HepG2 (cell line): ENCODE measurements around the gene RNASE8. TPM values are rescaled to one million over a fixed set of nuclear protein-coding genes. Genes with fewer than 3 reads are reported as not detected.
A peak's percentile ranks its signal among the peaks of the same experiment; 100 is the strongest.

Experiments used
- AGO1 ChIP-seq: fragments of 200-400 bp; formaldehyde crosslinking; IDR thresholded peaks from 2 replicates; pipeline ENCODE4 v1.6.1; 2017; ENCODE audit warnings: mild to moderate bottlenecking, low read depth, low read length, moderate library complexity; ENCODE audit not compliant: poor library complexity, severe bottlenecking
- ATF1 ChIP-seq: IDR thresholded peaks from 2 replicates; pipeline ENCODE4 v1.6.1; 2016; ENCODE audit warnings: mild to moderate bottlenecking, control low read depth
- HDAC2 ChIP-seq: sonication (generic); formaldehyde crosslinking; IDR thresholded peaks from 2 replicates; pipeline ENCODE4 v1.4.0; 2020; ENCODE audit warnings: missing genetic modification reagents
- KLF15 ChIP-seq: sonication (generic); formaldehyde crosslinking; IDR thresholded peaks from 2 replicates; pipeline ENCODE4 v1.8.1; 2023; ENCODE audit warnings: borderline replicate concordance, mild to moderate bottlenecking, inconsistent platforms, missing genetic modification reagents, mixed read lengths
- KLF6 ChIP-seq: IDR thresholded peaks from 2 replicates; pipeline ENCODE4 v1.8.0; 2016; ENCODE audit warnings: missing biosample characterization, missing genetic modification reagents
- PREB ChIP-seq: sonication (generic); formaldehyde crosslinking; IDR thresholded peaks from 2 replicates; pipeline ENCODE4 v1.4.0; 2020; ENCODE audit warnings: missing genetic modification reagents
- RFX3 ChIP-seq: IDR thresholded peaks from 2 replicates; pipeline ENCODE4 v1.6.1; 2016; ENCODE audit warnings: missing biosample characterization, missing genetic modification reagents
- RFXANK ChIP-seq: IDR thresholded peaks from 2 replicates; pipeline ENCODE4 v1.6.1; 2016
- ZBTB25 ChIP-seq: IDR thresholded peaks from 2 replicates; pipeline ENCODE4 v1.6.1; 2018; ENCODE audit warnings: missing genetic modification reagents
- ZBTB42 ChIP-seq: sonication (generic); formaldehyde crosslinking; IDR thresholded peaks from 2 replicates; pipeline ENCODE4 v1.5.0; 2020; ENCODE audit warnings: mild to moderate bottlenecking, missing genetic modification reagents
- polyA plus RNA-seq, 8 experiments: library from polyadenylated mRNA; depleted of rRNA in 3 of 8; stranded (reverse) in 7 of 8; unstranded in 1 of 8; fragments of >200 nt; fragmentation: Illumina TruSeq in 4 of 8; extraction: Trizol in 4 of 8; gene quantifications; 2 replicates each; pipeline versions ENCODE4 v1.2.1 to v1.2.3, GENCODE V29; 2011 to 2016; ENCODE audit warnings: low read depth in 4 of 8, missing spikeins in 1 of 8, mixed read lengths in 1 of 8; ENCODE audit not compliant: insufficient read depth in 1 of 8
- total RNA-seq, 5 experiments: library from RNA; depleted of rRNA; stranded (reverse); fragments of >200 nt; fragmentation: Illumina TruSeq; extraction: Trizol; gene quantifications; 2 replicates each; pipeline ENCODE4 v1.2.3, GENCODE V29; 2016; ENCODE audit warnings: low read depth in 1 of 5
- TF ChIP-seq, protein P1 (sequence below): sonication (generic); formaldehyde crosslinking; IDR thresholded peaks from 2 replicates; pipeline ENCODE4 v1.5.0; 2020; ENCODE audit warnings: mild to moderate bottlenecking, missing genetic modification reagents, borderline replicate concordance
- TF ChIP-seq, protein P2 (sequence below): sonication (generic); formaldehyde crosslinking; IDR thresholded peaks from 2 replicates; pipeline ENCODE4 v1.5.1; 2020; ENCODE audit warnings: missing genetic modification reagents, mild to moderate bottlenecking, borderline replicate concordance
- TF ChIP-seq, protein P3 (sequence below), 2 experiments: IDR thresholded peaks; 2 replicates each; pipeline ENCODE4 v1.6.1; 2011 to 2012; ENCODE audit warnings: low read length in 2 of 2, borderline replicate concordance in 1 of 2, low read depth in 1 of 2, mild to moderate bottlenecking in 1 of 2, moderate library complexity in 1 of 2

The RNASE8 gene
- total and polyA plus RNA-seq, 2 of the 13 experiments (the other 11 are each of a cell fraction or from before 2014, with no cell fraction given), result not detected

- TF ChIP-seq, protein P1, sequence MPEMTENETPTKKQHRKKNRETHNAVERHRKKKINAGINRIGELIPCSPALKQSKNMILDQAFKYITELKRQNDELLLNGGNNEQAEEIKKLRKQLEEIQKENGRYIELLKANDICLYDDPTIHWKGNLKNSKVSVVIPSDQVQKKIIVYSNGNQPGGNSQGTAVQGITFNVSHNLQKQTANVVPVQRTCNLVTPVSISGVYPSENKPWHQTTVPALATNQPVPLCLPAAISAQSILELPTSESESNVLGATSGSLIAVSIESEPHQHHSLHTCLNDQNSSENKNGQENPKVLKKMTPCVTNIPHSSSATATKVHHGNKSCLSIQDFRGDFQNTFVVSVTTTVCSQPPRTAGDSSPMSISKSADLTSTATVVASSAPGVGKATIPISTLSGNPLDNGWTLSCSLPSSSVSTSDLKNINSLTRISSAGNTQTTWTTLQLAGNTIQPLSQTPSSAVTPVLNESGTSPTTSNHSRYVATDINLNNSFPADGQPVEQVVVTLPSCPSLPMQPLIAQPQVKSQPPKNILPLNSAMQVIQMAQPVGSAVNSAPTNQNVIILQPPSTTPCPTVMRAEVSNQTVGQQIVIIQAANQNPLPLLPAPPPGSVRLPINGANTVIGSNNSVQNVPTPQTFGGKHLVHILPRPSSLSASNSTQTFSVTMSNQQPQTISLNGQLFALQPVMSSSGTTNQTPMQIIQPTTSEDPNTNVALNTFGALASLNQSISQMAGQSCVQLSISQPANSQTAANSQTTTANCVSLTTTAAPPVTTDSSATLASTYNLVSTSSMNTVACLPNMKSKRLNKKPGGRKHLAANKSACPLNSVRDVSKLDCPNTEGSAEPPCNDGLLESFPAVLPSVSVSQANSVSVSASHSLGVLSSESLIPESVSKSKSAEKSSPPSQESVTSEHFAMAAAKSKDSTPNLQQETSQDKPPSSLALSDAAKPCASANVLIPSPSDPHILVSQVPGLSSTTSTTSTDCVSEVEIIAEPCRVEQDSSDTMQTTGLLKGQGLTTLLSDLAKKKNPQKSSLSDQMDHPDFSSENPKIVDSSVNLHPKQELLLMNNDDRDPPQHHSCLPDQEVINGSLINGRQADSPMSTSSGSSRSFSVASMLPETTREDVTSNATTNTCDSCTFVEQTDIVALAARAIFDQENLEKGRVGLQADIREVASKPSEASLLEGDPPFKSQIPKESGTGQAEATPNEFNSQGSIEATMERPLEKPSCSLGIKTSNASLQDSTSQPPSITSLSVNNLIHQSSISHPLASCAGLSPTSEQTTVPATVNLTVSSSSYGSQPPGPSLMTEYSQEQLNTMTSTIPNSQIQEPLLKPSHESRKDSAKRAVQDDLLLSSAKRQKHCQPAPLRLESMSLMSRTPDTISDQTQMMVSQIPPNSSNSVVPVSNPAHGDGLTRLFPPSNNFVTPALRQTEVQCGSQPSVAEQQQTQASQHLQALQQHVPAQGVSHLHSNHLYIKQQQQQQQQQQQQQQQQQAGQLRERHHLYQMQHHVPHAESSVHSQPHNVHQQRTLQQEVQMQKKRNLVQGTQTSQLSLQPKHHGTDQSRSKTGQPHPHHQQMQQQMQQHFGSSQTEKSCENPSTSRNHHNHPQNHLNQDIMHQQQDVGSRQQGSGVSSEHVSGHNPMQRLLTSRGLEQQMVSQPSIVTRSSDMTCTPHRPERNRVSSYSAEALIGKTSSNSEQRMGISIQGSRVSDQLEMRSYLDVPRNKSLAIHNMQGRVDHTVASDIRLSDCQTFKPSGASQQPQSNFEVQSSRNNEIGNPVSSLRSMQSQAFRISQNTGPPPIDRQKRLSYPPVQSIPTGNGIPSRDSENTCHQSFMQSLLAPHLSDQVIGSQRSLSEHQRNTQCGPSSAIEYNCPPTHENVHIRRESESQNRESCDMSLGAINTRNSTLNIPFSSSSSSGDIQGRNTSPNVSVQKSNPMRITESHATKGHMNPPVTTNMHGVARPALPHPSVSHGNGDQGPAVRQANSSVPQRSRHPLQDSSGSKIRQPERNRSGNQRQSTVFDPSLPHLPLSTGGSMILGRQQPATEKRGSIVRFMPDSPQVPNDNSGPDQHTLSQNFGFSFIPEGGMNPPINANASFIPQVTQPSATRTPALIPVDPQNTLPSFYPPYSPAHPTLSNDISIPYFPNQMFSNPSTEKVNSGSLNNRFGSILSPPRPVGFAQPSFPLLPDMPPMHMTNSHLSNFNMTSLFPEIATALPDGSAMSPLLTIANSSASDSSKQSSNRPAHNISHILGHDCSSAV (CRISPR knock-in tag), result no peak
- no peak for TF ChIP-seq ATF1 (CRISPR knock-in tag)
- no peak for TF ChIP-seq KLF6 (CRISPR knock-in tag)
- TF ChIP-seq ZBTB25 (CRISPR knock-in tag), result no peak
- no peak for TF ChIP-seq HDAC2
- no peak for TF ChIP-seq PREB (CRISPR knock-in tag)
- TF ChIP-seq RFX3 (CRISPR knock-in tag), result no peak
- no peak for TF ChIP-seq KLF15 (CRISPR knock-in tag)
- TF ChIP-seq, protein P2, sequence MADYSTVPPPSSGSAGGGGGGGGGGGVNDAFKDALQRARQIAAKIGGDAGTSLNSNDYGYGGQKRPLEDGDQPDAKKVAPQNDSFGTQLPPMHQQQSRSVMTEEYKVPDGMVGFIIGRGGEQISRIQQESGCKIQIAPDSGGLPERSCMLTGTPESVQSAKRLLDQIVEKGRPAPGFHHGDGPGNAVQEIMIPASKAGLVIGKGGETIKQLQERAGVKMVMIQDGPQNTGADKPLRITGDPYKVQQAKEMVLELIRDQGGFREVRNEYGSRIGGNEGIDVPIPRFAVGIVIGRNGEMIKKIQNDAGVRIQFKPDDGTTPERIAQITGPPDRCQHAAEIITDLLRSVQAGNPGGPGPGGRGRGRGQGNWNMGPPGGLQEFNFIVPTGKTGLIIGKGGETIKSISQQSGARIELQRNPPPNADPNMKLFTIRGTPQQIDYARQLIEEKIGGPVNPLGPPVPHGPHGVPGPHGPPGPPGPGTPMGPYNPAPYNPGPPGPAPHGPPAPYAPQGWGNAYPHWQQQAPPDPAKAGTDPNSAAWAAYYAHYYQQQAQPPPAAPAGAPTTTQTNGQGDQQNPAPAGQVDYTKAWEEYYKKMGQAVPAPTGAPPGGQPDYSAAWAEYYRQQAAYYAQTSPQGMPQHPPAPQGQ (CRISPR knock-in tag), result no peak
- TF ChIP-seq ZBTB42 (CRISPR knock-in tag), result no peak
- peak; percentile 56 for TF ChIP-seq AGO1
- no peak for TF ChIP-seq RFXANK
- TF ChIP-seq, protein P3, sequence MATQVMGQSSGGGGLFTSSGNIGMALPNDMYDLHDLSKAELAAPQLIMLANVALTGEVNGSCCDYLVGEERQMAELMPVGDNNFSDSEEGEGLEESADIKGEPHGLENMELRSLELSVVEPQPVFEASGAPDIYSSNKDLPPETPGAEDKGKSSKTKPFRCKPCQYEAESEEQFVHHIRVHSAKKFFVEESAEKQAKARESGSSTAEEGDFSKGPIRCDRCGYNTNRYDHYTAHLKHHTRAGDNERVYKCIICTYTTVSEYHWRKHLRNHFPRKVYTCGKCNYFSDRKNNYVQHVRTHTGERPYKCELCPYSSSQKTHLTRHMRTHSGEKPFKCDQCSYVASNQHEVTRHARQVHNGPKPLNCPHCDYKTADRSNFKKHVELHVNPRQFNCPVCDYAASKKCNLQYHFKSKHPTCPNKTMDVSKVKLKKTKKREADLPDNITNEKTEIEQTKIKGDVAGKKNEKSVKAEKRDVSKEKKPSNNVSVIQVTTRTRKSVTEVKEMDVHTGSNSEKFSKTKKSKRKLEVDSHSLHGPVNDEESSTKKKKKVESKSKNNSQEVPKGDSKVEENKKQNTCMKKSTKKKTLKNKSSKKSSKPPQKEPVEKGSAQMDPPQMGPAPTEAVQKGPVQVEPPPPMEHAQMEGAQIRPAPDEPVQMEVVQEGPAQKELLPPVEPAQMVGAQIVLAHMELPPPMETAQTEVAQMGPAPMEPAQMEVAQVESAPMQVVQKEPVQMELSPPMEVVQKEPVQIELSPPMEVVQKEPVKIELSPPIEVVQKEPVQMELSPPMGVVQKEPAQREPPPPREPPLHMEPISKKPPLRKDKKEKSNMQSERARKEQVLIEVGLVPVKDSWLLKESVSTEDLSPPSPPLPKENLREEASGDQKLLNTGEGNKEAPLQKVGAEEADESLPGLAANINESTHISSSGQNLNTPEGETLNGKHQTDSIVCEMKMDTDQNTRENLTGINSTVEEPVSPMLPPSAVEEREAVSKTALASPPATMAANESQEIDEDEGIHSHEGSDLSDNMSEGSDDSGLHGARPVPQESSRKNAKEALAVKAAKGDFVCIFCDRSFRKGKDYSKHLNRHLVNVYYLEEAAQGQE (IDR thresholded peaks at IDR 0.05; ENCODE audit: borderline replicate concordance in 1 of 2, low read depth in 1 of 2, low read length in 2 of 2), result no peak
Measured at GRCh38 chr14:21070610-21071224, 13.1 kb downstream of the RNASE8 start (continued).
